Spinal cord (tissue), 10 donors: ENCODE results near the gene UNC13A. TPM values are rescaled to one million over a fixed set of nuclear protein-coding genes. Genes with fewer than 3 reads are reported as not detected.

Experiments used
- DNase-seq, 6 donors: peaks; one replicate each; pipeline versions ENCODE4 v3.0.0 to v3.0.0-alpha.2; 2013 to 2015; ENCODE audit warnings: low spot score in 6 of 6, low read depth in 4 of 6
- H3K27ac ChIP-seq: one replicate; pipeline ENCODE4 v1.5.1; 2013; ENCODE audit warnings: low read depth, low read length, control low read depth
- H3K27me3 ChIP-seq: one replicate; pipeline ENCODE4 v1.6.1; 2013; ENCODE audit warnings: low read length; ENCODE audit not compliant: control insufficient read depth, insufficient read depth
- H3K36me3 ChIP-seq: one replicate; pipeline ENCODE4 v1.6.1; 2013; ENCODE audit warnings: low read length; ENCODE audit not compliant: control insufficient read depth, insufficient read depth
- H3K4me1 ChIP-seq: one replicate; pipeline ENCODE4 v1.6.1; 2013; ENCODE audit warnings: low read length; ENCODE audit not compliant: control insufficient read depth, insufficient read depth
- H3K4me3 ChIP-seq: one replicate; pipeline ENCODE4 v1.5.1; 2013; ENCODE audit warnings: low read depth, low read length, control low read depth
- H3K9me3 ChIP-seq: one replicate; pipeline ENCODE4 v1.6.1; 2013; ENCODE audit warnings: low read length; ENCODE audit not compliant: control insufficient read depth, insufficient read depth
- WGBS: methylation state at CpG from one replicate; pipeline ENCODE4 v1.1.5; 2013; ENCODE audit warnings: missing lambda C conversion rate; ENCODE audit not compliant: insufficient coverage; 5-methylcytosine and 5-hydroxymethylcytosine counted together
- long read RNA-seq, 4 donors: transcript quantifications; one replicate each; lab custom pipeline, GENCODE V29; 2026
- polyA plus RNA-seq, 2 donors: library from polyadenylated mRNA; unstranded; fragments of 120-200 nt; gene quantifications; one replicate each; pipeline ENCODE4 v1.2.1, GENCODE V29; 2013; ENCODE audit not compliant: insufficient read length in 2 of 2
- total RNA-seq, 2 donors: library from RNA; depleted of rRNA in 1 of 2; stranded (reverse); fragments of 120-200 nt in 1 of 2; fragments of >200 nt in 1 of 2; gene quantifications; one replicate each; pipeline versions ENCODE4 v1.2.3 to v1.2.4, GENCODE V29; 2013 to 2014
- donor health status: healthy.

Gene UNC13A
- total RNA-seq (10 to 100 TPM; 11.2 to 33.6 TPM), polyA plus RNA-seq (10 to 100 TPM; 47.3 to 57.4 TPM)
- long read RNA-seq, donor 1: 0 reads
- long read RNA-seq, donor 2: 0 reads
- long read RNA-seq, donor 3, partial matches to known transcripts: 0 of 1 reads
- long read RNA-seq, donor 3, other reads (novel, unspliced or antisense): 0 of 1 reads
- long read RNA-seq, donor 4, partial matches to known transcripts: 0 of 1 reads
- long read RNA-seq, donor 4, other reads (novel, unspliced or antisense): 0 of 1 reads

GRCh38 chr19:17687857-17688784 lies at the start of gene UNC13A:
UNC13A (minus strand) TSS chr19:17688354; CDS start chr19:17688199, 155 bp downstream.
- peak in 5 of 6 donors; percentile 57 to 92 (median 77) for DNase-seq
- no peak within 1 kb of the TSS for H3K27ac ChIP-seq
- H3K4me3 ChIP-seq: peak within 1 kb of the TSS; percentile 45
- H3K4me1 ChIP-seq: peaks cover 33% of the 10 kb centered on the region
- no peaks in the 10 kb centered on the region for H3K36me3 ChIP-seq
- H3K27me3 ChIP-seq: peaks cover 5% of the 10 kb centered on the region
- no peaks in the 10 kb centered on the region for H3K9me3 ChIP-seq
- WGBS: under 1% methylated on average over 77 of the region's 77 CpGs

GRCh38 chr19:17737690-17738153 lies 49.6 kb upstream of the UNC13A start:
- 93% methylated on average over 4 of the region's 7 CpGs for WGBS
- peaks cover 55% of the 10 kb centered on the region for H3K36me3 ChIP-seq
- no peak for DNase-seq
- no peak overlapping the region for H3K27ac ChIP-seq
- H3K4me1 ChIP-seq: no peaks in the 10 kb centered on the region
- H3K9me3 ChIP-seq: no peaks in the 10 kb centered on the region
- no peaks in the 10 kb centered on the region for H3K27me3 ChIP-seq
- H3K4me3 ChIP-seq: no peak overlapping the region

DNA sequence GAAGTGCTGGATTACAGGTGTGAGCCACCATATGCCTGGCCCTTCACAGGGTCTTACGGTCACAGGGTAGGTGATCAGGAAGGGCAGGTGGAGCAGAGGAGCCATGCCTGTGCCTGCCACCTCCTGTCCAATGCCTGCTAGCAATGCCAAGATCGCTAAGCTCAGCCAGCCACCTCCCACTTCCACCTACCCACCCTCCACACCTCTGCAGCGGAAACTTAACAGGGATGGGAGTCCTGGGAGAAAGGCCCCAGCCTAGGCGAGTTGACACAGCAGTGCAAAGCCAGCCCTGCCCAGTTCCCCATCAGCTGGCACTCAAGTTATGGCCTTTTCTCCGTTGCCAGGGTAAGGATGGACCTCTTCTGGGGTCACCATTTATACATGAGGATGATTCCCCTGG lies 47.3 kb upstream of the UNC13A start:
- H3K36me3 ChIP-seq: peaks cover 59% of the 10 kb centered on the region
- H3K27ac ChIP-seq: no peak overlapping the region
- no peak for DNase-seq
- no peak overlapping the region for H3K4me3 ChIP-seq
- no peaks in the 10 kb centered on the region for H3K4me1 ChIP-seq
- WGBS: 97% methylated on average over 4 of the region's 5 CpGs
- no peaks in the 10 kb centered on the region for H3K9me3 ChIP-seq
- no peaks in the 10 kb centered on the region for H3K27me3 ChIP-seq

DNA sequence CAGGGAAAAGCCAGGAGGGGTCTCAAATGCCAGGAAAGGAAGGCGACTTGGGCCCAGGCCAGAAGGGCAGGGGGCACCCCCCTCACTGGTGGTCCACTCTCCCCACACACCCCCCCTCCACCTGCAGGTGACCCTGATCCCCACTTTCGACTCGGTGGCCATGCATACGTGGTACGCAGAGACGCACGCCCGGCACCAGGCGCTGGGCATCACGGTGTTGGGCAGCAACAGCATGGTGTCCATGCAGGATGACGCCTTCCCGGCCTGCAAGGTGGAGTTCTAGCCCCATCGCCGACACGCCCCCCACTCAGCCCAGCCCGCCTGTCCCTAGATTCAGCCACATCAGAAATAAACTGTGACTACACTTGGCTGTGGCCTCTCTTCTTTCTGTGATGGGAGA lies 46.0 kb upstream of the UNC13A start:
- no peak for DNase-seq
- Histone ChIP-seq H3K9me3 (no peaks in the 10 kb centered on the region), H3K36me3 (peaks cover 69% of the 10 kb centered on the region), H3K27ac (no peak overlapping the region), H3K27me3 (no peaks in the 10 kb centered on the region), H3K4me3 (no peak overlapping the region), H3K4me1 (no peaks in the 10 kb centered on the region)
- 97% methylated on average over 15 of the region's 16 CpGs for WGBS

DNA sequence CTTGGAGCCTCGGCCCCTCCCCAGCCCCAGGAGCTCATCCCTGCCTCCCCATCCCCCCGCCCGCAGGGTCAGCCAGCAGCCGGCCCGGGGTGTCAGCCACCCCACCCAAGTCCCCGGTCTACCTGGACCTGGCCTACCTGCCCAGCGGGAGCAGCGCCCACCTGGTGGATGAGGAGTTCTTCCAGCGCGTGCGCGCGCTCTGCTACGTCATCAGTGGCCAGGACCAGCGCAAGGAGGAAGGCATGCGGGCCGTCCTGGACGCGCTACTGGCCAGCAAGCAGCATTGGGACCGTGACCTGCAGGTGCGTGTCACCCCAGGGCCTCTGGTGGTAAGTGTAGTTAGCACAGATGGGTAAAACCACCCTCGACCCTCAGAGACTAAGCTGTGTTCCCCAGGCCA lies 45.0 kb upstream of the UNC13A start:
- Histone ChIP-seq H3K36me3 (peaks cover 73% of the 10 kb centered on the region), H3K27ac (no peak overlapping the region), H3K9me3 (no peaks in the 10 kb centered on the region), H3K4me1 (no peaks in the 10 kb centered on the region), H3K4me3 (no peak overlapping the region), H3K27me3 (no peaks in the 10 kb centered on the region)
- 94% methylated on average over 19 of the region's 22 CpGs for WGBS
- DNase-seq: no peak

GRCh38 chr19:17727843-17728242 lies 39.7 kb upstream of the UNC13A start:
- Histone ChIP-seq H3K4me1 (no peaks in the 10 kb centered on the region), H3K4me3 (no peak overlapping the region), H3K27ac (no peak overlapping the region), H3K36me3 (peaks cover 86% of the 10 kb centered on the region), H3K9me3 (no peaks in the 10 kb centered on the region), H3K27me3 (no peaks in the 10 kb centered on the region)
- no peak for DNase-seq
- 97% methylated on average over 14 of the region's 19 CpGs for WGBS

GRCh38 chr19:17726964-17727773 lies 39.0 kb upstream of the UNC13A start:
- peaks cover under 1% of the 10 kb centered on the region for H3K4me1 ChIP-seq
- no peak overlapping the region for H3K27ac ChIP-seq
- DNase-seq: no peak
- no peaks in the 10 kb centered on the region for H3K9me3 ChIP-seq
- H3K4me3 ChIP-seq: no peak overlapping the region
- 91% methylated on average over 62 of the region's 62 CpGs for WGBS
- H3K27me3 ChIP-seq: no peaks in the 10 kb centered on the region
- peaks cover 86% of the 10 kb centered on the region for H3K36me3 ChIP-seq

- peaks cover 9% of the 10 kb centered on the region for H3K4me1 ChIP-seq
- no peak overlapping the region for H3K27ac ChIP-seq
- H3K27me3 ChIP-seq: no peaks in the 10 kb centered on the region
- peaks cover 93% of the 10 kb centered on the region for H3K36me3 ChIP-seq
- H3K4me3 ChIP-seq: no peak overlapping the region
- no peaks in the 10 kb centered on the region for H3K9me3 ChIP-seq
- DNase-seq: no peak
- 96% methylated on average over 57 of the region's 59 CpGs for WGBS
Observed at GRCh38 chr19:17726136-17726741, 38.1 kb upstream of the UNC13A start.
